DMS 273 treated with DMSO at 0.1 percent for 48 hours (cell line): ENCODE data around the gene STAP2.
A peak's percentile ranks its signal among the peaks of the same experiment; 100 is the strongest.
"Not testable (repeated sequence)": the region's sequence is repeated elsewhere in the genome, so short reads cannot be mapped to it uniquely, and the experiment has no call there.

Experiments used
- DNase-seq: peaks from one replicate; lab custom pipeline; 2025; lab: John Stamatoyannopoulos, UW

The STAP2 gene

DNA sequence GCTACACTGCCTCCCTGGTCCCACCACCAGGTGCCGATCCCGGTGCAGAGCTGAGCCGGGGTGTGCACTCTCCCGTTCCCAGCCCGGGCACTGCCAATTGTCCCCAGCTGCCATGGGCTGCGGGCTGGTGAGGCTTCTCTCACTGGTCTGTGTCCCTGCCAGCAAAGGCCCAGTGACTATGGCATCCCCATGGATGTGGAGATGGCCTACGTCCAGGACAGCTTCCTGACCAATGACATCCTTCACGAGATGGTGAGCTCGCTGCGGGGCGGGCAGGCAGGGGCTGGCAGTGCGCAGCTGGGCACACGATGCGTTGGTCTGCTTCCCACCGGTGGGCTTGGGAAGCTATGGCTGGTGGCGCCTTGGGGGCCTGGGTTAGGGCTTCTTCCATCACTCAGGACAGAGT is 19.3 kb upstream of the STAP2 start:
- DNase-seq, result no peak

DNA sequence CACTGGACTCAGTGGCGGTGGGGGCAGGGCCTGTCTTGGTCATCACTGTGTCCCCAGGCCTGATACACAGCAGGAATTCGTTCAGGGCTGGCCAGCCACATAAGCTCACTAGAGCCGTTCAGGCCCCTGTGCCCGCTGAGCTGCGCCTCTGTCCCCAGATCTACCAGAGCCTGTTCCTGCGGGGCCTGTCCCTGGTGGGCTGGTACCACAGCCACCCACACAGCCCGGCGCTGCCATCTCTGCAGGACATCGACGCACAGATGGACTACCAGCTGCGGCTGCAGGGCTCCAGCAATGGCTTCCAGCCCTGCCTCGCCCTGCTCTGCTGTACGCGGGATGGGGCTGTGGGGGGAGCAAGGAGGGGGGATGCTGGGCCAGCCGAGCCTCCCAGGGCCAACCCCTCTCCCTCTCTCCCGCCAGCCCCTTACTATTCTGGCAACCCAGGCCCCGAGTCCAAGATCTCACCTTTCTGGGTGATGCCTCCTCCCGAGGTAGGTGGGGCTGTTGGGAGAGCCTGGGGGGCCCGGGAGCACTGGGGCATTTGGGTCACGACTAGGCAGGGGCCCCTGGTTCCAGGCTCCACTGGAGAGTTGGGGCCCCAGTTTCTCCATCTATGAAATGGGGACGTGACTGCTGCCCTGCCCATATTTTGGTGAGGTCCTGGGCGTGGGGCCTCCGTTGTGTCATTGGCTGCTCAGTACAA is 18.6 kb upstream of the STAP2 start:
- DNase-seq, result peak; percentile 20

DNA sequence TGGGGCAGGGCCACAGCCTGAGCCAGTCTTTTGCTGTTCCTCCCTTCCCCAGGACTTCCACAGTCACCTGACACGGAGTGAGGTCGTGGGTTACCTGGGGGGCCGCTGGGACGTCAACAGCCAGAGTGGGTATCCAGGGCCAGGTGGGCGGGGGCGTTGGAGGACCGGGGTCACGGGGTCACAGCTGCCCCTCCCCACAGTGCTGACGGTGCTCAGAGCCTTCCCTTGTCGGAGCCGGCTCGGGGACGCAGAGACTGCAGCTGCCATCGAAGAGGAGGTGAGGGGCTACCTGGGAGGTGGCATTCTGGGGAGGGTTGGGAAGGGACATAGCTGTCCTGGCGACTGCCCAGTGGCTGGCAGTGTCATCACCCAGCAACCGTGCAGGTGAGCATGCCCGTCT is 16.3 kb upstream of the STAP2 start:
- DNase-seq, result no peak

DNA sequence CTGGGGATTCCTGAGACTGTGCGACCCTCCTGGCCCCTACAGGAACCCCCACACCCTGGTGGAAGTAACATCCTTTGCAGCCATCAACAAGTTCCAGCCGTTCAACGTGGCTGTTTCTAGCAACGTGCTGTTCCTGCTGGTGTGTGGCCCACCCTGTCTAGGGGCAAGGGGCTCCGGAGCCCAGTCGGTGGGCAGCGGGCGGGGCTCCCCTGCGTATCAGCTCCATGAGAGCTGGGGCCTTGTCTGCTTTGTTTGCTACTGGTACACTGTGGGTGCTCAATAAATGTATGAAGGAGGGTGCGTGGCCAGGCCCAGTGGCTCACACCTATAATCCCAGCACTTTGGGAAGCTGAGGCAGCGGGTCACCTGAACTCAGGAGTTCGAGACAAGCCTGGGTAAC is 15.7 kb upstream of the STAP2 start:
- DNase-seq, result no peak

DNA sequence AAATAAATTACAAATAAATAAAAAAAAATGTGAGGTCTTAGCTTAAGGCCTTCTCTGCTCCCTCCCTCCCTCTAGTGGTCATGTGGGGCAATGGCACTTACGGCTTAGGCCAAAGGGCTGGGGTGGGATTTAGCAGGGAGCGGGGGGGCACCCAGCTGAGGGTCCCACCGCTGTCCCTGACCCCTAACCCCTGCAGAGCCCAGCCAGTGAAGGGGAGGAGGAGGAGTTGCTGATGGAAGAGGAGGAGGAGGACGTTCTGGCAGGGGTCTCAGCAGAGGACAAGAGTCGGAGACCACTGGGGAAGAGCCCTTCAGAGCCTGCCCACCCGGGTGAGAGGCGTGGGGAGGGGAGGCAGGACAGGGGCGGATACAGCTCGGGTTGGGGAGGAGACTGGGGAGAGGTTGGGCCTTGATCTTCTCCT is 14.1 kb upstream of the STAP2 start:
- DNase-seq, result peak; percentile 16

DNA sequence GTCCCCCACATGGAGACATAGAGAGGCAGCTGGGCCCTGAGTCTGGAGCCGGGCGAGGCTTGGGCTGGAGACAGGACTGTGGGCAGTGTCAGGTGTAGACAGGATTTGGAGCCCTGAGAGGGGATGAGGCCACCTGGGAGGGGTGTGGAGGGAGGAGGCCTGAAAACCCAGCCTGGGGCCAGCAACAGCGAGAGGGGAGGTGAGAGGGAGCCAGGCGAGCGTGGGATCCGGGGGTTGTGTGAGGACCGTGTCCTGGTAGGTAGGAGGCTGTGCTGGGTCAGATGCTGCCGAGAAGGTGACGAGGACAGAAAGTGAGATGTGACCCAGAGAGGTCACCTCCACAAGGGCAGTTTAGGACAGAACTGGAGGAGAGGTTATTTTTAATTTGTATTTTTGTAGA is 12.1 kb upstream of the STAP2 start:
- no peak for DNase-seq

DNA sequence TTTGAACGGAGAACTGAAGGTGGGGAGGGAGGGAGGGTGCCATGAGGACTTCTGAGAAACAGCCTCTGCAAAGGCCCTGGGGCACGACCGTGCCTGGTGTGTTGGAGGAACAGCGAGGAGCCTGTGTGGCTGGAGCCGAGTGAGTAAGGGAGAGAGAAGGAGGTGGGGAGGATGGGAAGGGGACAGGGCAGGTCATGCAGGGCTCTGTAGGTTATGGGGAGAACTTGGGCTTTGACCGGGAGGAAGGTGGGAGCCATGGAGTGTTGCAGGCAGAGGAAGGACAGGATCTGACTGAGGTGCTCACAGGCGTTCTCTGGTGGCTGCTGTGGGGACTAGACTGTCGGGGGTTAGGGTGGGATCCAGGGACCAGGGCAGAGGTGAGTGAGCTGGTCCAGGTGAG is 11.5 kb upstream of the STAP2 start:
- no peak for DNase-seq

DNA sequence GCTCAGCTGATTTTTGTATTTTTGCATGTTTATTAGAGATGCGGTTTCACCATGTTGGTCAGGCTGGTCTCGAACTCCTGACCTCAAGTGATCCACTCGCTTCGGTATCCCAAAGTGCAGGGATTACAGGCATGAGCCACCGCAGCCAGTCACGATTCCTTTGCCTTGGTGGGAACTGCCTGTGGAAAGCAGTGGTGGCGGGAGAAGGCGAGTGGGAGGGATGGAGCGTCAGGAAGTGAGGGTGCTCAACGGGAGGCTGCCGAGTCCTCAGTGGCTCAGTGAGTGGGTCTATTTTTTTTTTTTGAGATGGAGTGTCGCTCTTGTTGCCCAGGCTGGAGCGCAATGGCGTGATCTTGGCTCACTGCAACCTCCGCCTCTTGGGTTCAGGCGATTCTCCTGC is 10.6 kb upstream of the STAP2 start:
- not testable (repeated sequence) for DNase-seq

DNA sequence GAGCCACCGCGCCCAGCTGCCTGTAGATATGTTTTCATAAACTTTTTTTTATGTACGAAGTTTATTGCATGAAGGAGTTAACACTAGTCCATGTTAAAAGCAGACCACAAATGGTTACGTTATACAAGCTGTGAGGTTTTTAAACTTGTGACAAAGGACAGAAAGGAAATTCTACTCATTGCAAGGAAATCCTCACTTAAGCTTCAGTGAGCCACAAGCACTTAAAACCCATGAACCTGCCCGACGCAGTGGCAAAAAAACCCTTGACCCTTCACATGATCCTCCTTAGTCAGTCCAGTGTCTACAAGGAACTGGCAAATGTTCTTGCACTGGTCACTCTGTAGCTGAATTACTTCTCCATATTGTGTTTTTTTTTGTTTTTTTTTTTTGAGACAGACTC is 8.9 kb upstream of the STAP2 start:
- DNase-seq, result no peak

DNA sequence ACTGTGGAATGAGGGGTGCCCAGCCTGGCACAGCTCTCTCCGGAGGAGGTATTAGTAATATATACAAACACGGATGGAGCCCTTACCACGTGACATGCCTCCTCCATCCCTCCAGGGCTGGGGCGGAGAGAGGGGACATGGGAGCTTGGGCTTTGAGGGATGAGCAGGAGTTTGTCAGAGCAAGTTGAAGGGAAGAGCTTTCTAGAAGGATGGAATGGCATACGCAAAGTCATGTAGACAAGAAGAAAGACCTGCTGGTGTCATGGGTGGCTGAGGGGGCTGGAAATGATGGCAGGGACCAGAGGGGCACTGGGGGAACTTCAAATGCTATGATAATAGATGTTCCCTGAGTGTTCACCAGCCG is 7.4 kb upstream of the STAP2 start:
- DNase-seq, result no peak

DNA sequence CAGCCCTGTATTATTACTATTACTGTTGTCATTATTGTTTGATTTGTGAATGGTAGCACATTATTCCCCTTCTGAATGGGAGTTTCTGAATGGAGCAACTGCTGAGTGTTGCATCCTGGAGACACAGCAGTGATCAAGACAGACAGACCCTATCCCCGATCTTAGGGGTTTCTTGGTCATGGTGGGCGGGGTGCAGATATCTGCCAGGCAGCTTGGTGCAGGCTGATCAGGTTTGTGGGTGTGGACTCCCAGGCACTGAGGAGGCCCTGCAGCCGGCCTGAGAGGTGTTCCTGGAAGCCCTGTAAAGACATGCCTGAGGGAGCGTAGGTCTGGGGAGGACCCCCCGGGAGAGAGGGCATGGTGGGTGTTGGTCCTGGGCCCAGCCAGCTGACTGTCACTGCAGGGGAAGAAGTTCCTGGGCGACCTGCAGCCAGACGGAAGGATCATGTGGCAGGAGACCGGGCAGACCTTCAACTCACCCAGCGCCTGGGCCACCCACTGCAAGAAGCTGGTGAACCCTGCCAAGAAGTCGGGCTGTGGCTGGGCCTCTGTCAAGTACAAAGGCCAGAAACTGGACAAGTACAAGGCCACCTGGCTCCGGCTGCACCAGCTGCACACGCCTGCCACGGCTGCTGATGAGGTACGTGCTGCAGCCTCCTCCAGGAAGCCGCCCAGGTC is 6.9 kb upstream of the STAP2 start:
- DNase-seq, result no peak

DNA sequence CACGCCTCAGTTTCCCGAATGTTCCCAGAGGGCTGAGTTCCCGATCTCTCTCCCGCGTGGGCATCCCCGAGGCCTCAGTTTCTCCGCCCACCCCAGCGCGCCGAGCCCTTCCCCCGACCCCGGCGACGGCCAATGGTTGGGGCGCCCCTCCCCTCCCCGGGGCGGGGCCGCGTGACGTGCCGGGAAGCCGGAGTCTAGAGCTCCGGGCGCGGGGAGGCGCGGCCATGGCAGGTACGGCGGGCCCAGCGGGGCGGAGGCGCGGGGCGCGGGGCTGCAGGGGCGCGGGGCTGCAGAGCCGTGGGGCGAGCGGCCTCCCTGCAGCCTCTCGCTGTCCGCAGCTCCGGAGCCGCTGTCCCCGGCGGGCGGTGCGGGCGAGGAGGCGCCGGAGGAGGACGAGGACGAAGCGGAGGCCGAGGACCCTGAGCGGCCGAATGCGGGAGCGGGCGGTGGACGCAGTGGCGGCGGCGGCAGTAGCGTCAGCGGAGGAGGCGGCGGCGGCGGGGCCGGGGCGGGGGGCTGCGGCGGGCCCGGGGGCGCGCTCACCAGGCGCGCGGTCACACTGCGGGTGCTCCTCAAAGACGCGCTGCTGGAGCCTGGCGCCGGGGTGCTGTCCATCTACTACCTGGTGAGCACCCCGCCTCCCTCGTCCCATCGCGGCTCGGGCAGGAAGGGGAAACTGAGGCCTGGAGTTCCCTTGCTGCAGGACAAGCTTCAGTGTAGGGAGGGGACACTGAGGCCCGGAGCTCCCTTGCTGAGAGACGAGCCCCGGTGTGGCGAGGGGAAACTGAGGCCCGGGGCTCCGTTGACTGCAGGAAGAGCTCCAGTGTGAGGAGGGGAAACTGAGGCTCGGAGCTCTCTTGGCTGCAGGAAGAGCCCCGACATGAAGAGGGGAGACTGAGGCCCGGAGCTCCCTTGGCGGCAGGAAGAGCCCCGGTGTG is 5.0 kb upstream of the STAP2 start, which contains the start of gene MPND:
TSS of gene MPND (plus strand) at position 193 of the 938 bp plus-strand sequence. CDS start at position 225, 32 bp downstream.
- DNase-seq, result peak; percentile 44

DNA sequence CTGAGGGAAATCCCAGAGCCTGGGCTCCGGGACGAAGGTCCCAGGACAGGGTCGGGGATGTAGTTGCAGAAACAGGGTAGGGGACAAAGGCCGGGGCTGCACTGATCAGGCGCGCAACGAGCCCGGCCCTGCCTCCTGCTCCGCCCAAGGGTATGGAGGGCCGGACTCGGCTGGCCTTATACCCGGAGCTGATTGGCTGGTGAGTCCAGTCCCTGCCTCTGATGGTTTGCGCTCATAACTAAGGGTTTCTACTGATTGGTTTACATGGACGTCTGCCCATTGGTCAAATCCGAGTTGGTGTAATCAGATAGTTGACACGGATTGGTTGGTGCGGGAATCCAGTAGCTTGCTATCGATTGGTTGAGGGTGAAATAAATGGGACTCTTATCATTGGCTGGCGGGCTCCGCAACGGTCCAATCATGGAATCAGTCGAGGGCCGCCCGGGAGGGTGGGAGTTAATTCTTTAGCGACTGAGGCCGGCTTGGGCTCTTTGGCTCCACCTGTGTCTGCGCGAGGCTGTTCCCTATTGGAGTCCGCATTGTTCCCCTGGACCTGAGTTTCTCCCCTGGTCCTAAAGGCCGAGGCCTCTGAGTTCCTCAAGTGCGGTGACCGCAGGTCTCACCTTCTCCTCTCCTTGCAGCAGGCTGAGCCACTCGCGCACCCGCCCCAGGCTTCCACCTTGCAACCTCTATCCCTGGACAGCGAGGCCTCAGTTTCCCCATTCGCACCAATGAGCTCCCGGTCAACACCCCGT is 4.2 kb upstream of the STAP2 start:
- DNase-seq, result peak; percentile 99

DNA sequence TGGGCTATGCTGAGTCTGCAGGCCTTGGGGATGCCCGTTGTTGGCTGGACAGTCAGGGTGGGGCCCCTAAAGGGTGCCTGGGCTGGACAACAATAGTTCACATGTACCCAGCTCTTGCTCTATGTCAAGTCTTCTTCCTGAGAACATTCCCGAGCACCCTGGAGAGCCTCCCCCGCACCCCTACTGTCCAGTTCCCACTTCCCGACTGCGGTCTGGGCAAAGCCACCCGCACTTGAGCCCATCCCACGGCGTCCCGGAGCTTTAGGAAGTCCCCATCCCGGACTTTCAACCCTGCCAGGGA is 3.6 kb upstream of the STAP2 start:
- DNase-seq, result no peak

DNA sequence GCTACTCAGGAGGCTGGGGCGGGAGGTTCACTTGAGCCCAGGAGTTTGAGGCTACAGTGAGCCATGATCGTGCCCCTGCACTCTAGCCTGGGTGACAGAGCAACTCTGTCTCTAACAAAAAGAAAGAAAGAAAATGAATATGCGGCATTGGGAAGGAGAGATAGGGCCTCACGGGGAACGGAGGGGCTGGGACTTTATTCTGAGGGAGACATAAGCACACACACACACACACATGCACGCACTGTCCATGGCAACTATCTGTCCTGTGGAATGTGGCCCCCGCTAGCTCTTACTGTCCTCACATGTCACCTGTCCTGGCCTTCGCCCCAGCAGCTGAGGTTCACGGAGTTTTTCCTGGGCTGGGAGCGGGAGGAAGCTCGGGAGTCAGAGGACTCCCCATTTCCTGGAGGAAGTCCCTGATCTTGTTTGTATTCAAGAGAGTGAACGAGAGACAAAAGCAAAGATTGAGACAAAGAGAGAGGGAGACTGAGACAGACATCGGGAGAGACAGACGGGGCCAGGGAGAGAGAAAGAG is 654 bp downstream of the STAP2 start:
- no peak for DNase-seq

DNA sequence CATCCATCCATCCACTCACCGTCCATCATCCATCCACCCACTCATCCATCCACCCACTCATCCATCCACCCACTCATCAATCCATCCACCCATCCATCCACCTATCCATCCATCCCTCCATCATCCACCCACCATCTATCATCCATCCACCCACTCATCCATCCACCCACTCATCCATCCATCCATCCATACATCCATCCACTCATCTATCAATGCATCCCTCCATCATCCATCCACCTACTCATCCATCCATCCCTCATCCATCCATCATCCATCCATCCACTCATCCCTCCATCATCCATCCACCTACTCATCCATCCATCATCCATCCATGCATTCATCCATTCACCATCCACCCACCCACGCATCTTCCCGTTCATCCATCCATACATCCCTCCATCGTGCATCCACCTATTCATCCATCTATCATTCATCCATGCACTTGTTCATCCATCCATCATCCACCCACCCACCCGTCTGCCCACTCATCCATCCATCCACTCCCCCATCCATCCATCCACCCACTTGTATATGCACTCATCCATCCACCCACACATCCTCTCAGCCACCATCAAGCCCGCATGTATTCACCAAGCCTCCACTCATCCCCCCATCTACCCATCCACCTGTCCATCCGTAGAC is 3.6 kb downstream of the STAP2 start:
- DNase-seq, result no peak

DNA sequence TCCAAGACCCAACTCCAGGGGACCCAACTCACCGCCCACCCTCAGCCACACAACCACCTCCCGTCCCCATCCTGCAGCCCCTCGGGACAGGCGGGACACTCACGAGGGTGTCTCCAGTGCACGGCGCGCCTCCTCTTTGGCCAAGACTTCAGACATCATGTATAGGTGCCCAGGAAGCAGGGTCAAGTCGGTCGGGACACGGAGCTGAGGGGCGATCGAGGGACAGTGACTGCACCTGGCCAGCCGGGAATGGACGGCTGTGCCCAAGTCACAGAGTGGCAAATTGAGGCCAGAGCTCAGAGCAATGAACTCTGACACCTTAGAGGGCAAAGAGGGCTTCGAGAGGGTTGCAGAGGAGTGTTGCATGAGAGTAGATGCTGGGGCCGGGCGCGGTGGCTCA is 8.8 kb downstream of the STAP2 start:
- DNase-seq, result no peak

DNA sequence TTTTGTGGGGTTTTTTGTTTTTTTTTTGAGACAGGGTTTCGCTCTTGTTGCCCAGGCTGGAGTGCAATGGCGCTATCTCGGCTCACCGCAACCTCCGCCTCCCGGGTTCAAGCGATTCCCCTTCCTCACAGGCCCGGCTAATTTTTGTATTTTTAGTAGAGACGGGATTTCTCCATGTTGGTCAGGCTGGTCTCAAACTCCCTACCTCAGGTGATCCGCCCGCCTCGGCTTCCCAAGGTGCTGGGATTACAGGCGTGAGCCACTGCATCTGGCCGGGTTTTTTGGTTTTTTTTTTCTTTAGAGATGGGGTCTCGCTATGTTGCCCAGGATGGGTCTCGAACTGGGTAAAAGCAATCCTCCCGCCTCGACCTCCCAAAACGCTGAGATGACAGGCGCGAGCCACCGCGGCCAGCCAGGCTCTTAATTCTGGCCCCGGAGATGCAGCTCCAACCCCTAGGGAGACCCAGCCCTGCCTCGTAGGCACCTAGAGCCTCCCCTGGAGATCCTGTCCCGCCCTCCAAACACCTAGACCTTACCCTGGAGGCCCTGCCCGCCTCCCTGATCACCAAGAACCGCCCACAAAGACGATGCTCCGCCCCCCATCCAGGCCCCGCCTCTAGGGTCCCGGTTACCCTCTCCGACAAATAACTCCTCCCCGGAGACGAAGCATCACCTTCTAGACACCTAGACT is 9.5 kb downstream of the STAP2 start:
- DNase-seq, result not testable (repeated sequence)

DNA sequence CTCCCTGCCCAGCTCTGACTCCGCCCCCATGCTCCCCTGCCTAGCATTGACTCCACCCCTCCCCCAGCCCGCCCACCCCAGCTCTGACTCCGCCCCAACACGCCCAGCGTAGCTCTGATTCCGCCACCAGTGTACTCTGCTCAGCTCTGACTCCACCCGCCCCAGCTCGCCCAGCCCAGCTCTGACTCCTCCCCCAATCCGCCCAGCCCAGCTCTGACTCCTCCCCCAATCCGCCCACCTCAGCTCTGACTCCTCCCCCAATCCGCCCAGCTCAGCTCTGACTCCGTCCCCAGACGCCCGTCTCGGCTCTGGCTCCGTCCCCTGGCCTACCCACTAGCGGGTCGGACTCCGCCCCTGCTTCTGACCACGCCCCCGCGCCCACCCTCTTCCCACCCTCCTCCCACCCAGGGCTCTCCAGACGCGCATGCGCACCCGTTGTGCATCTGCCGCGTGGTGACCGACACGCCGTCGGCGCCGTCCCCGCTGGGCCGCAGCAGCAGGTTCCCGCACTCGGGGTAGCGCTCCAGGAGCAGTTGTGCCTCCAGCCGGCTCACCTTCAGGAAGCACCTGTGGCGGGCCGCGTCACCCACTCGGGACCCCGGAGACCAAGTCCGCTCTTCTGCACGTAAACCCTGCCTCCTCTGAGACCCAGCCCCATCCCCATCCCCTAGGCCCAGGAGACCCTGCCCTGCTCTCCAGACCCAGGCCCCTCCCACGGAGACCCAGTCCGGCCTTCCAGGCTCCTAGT is 10.2 kb downstream of the STAP2 start:
- DNase-seq, result no peak

DNA sequence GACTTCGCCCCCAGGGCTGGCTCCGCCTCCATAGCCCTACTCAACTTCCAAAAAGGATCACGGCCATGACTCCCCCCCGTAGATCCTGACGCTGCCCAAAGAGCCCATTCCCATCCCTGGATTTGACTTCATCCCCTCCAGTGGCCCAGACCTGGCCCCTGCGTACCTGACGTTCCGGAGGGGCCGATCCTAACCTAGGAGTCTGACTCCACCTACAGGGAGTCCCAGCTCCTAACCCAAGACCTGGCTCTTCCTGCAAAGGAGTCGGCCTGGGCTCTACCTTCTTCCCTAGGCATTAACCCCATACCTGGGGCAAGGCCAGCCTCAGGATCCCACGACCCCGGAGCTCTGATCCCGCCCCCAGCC is 10.8 kb downstream of the STAP2 start:
- no peak for DNase-seq
